ACC112 (cell line): ENCODE data around the gene SIRT5.

Experiments
- H2AFZ ChIP-seq: fragments of 200-600 bp; sonication (generic); one replicate; pipeline ENCODE4 v1.6.0; 2017; ENCODE audit warnings: antibody characterized with exemption, low read length; ENCODE audit not compliant: unreplicated experiment
- H3K27ac ChIP-seq: fragments of 200-600 bp; sonication (generic); 2 replicates; pipeline ENCODE4 v1.5.1; 2014; ENCODE audit warnings: low read depth, mild to moderate bottlenecking, antibody characterized with exemption, low read length, moderate library complexity
- H3K27me3 ChIP-seq: fragments of 200-600 bp; sonication (generic); 2 replicates; pipeline ENCODE4 v1.6.1; 2014; ENCODE audit warnings: mild to moderate bottlenecking, antibody characterized with exemption, low read length, moderate library complexity, mixed read lengths; ENCODE audit not compliant: insufficient read depth
- H3K36me3 ChIP-seq: fragments of 200-600 bp; sonication (generic); 2 replicates; pipeline ENCODE4 v1.6.1; 2016; ENCODE audit warnings: mild to moderate bottlenecking, antibody characterized with exemption, low read length, moderate library complexity, mixed read lengths; ENCODE audit not compliant: insufficient read depth
- H3K4me1 ChIP-seq: fragments of 200-600 bp; sonication (generic); one replicate; pipeline ENCODE4 v1.6.1; 2016; ENCODE audit warnings: low read length, mixed read lengths; ENCODE audit not compliant: insufficient read depth, unreplicated experiment, control insufficient read depth
- H3K4me3 ChIP-seq: fragments of 200-600 bp; sonication (generic); 2 replicates; pipeline ENCODE4 v1.5.1; 2014; ENCODE audit warnings: mild to moderate bottlenecking, low read depth, low read length
- H3K79me2 ChIP-seq: fragments of 200-600 bp; sonication (generic); one replicate; pipeline ENCODE4 v1.6.0; 2016; ENCODE audit warnings: low read length; ENCODE audit not compliant: control insufficient read depth, unreplicated experiment, insufficient read depth

SIRT5 gene

GRCh38 chr6:13554929-13555333, 19.5 kb upstream of the SIRT5 start:
- H3K4me1 ChIP-seq, result no peaks in the 10 kb centered on the region
- no peak overlapping the region for H3K27ac ChIP-seq
- H3K79me2 ChIP-seq, result no peaks in the 10 kb centered on the region
- H3K36me3 ChIP-seq, result no peaks in the 10 kb centered on the region
- no peak overlapping the region for H3K4me3 ChIP-seq
- no peaks in the 10 kb centered on the region for H3K27me3 ChIP-seq
- no peak overlapping the region for H2AFZ ChIP-seq

GRCh38 chr6:13557841-13558240, 16.6 kb upstream of the SIRT5 start:
- Histone ChIP-seq H3K27me3 (no peaks in the 10 kb centered on the region), H3K4me1 (no peaks in the 10 kb centered on the region), H3K27ac (no peak overlapping the region), H3K36me3 (no peaks in the 10 kb centered on the region), H3K79me2 (no peaks in the 10 kb centered on the region), H3K4me3 (no peak overlapping the region), H2AFZ (no peak overlapping the region)

GRCh38 chr6:13558718-13559117, 15.7 kb upstream of the SIRT5 start:
- Histone ChIP-seq H3K4me1 (no peaks in the 10 kb centered on the region), H3K27ac (no peak overlapping the region), H2AFZ (peak overlapping the region; percentile 47), H3K36me3 (no peaks in the 10 kb centered on the region), H3K27me3 (0 out of 2 replicates have a peak, but pooled peaks cover 6% of the 10 kb centered on the region), H3K79me2 (no peaks in the 10 kb centered on the region), H3K4me3 (no peak overlapping the region)

GRCh38 chr6:13559251-13559650, 15.2 kb upstream of the SIRT5 start:
- 0 out of 2 replicates have a peak, but pooled peaks cover 9% of the 10 kb centered on the region for H3K27me3 ChIP-seq
- no peak overlapping the region for H3K4me3 ChIP-seq
- peak overlapping the region; percentile 47 for H2AFZ ChIP-seq
- no peaks in the 10 kb centered on the region for H3K36me3 ChIP-seq
- no peaks in the 10 kb centered on the region for H3K4me1 ChIP-seq
- H3K79me2 ChIP-seq, result no peaks in the 10 kb centered on the region
- H3K27ac ChIP-seq, result no peak overlapping the region

DNA sequence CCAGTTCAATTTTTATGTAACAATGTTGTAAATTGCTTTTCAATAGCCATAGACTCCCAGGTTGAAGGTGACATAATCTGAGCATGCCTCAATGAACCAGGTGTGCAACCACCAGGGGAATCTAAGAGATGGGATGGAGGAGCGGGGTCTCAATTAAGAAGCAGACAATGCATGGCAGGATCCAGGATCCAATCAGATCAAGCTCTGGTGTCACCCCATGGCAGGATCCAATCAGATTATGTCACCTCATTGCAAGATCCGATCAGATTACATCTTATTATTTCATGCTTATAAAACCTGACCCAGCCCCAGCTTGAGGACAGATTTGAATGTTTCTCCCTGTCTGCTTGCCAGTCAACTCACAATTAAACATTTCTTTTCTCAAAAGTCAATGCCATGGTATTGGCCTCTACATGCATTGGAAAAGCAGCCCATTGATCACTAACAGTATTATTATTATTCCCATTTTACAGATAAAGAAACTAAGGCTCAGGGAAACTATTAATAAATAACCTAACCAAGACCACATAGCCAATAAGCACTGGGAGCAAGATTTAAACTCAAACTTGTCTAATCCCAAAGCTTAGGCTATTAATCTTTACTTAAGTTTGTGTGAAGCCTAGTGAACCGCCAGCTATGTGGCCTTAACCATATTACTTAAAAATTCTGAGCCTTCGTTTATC, 14.3 kb upstream of the SIRT5 start:
- no peak overlapping the region for H3K4me3 ChIP-seq
- no peaks in the 10 kb centered on the region for H3K4me1 ChIP-seq
- no peak overlapping the region for H2AFZ ChIP-seq
- H3K27me3 ChIP-seq, result 0 out of 2 replicates have a peak, but pooled peaks cover 12% of the 10 kb centered on the region
- H3K27ac ChIP-seq, result no peak overlapping the region
- H3K79me2 ChIP-seq, result no peaks in the 10 kb centered on the region
- no peaks in the 10 kb centered on the region for H3K36me3 ChIP-seq

GRCh38 chr6:13560651-13561044, 13.8 kb upstream of the SIRT5 start:
- Histone ChIP-seq H3K27ac (no peak overlapping the region), H3K4me3 (no peak overlapping the region), H2AFZ (no peak overlapping the region)

GRCh38 chr6:13561624-13562267, 12.7 kb upstream of the SIRT5 start:
- Histone ChIP-seq H3K36me3 (no peaks in the 10 kb centered on the region), H3K27me3 (peaks cover 25% of the 10 kb centered on the region), H3K27ac (no peak overlapping the region), H3K79me2 (no peaks in the 10 kb centered on the region), H3K4me1 (no peaks in the 10 kb centered on the region), H3K4me3 (no peak overlapping the region), H2AFZ (no peak overlapping the region)

More at GRCh38 chr6:13560651-13561044, 13.8 kb upstream of the SIRT5 start:
- Histone ChIP-seq H3K27me3 (0 out of 2 replicates have a peak, but pooled peaks cover 18% of the 10 kb centered on the region), H3K79me2 (no peaks in the 10 kb centered on the region), H3K36me3 (no peaks in the 10 kb centered on the region), H3K4me1 (no peaks in the 10 kb centered on the region)

DNA sequence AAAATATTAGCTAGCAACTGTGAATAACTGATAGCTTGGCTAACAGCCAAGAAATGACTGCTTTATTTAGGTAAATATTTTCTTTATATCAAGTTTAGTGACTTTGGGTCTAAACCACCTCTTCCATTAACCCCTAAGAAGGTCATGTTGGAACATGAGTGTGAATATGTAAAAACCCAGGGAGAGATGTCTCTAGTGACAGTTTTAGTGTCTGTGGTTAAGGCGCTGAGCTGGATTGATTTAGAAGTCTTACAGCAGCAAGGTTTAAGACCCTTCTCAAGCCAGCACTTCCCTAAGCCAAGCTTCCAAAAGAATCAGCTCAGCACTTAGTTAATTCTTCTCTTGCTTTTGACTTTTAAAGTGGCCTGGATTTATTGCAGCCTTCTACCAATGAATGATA, 11.4 kb upstream of the SIRT5 start:
- Histone ChIP-seq H3K79me2 (no peaks in the 10 kb centered on the region), H3K36me3 (no peaks in the 10 kb centered on the region), H2AFZ (no peak overlapping the region), H3K27me3 (peaks cover 36% of the 10 kb centered on the region), H3K4me3 (no peak overlapping the region), H3K4me1 (no peaks in the 10 kb centered on the region), H3K27ac (no peak overlapping the region)

DNA sequence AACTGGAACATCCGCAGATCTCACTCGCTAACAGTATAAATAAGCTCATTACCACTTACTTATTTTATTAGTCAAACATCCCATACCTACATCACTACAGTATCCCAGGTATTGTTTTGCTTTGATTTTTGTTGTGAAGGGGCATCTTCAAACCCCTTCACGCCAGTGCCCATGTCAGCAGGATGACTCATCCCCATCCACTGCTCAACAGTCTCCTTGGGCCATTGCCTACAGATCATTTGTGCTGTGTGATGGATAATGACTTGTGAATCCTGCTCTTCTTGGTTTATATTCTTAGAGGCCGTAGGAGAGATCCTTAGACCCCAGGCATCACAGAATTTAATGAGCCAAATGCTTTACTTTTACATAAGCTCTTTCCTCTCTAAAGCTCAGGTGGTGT, 8.5 kb upstream of the SIRT5 start:
- Histone ChIP-seq H3K4me3 (no peak overlapping the region), H2AFZ (no peak overlapping the region), H3K4me1 (no peaks in the 10 kb centered on the region), H3K27ac (no peak overlapping the region), H3K79me2 (no peaks in the 10 kb centered on the region), H3K36me3 (no peaks in the 10 kb centered on the region), H3K27me3 (peaks cover 41% of the 10 kb centered on the region)

DNA sequence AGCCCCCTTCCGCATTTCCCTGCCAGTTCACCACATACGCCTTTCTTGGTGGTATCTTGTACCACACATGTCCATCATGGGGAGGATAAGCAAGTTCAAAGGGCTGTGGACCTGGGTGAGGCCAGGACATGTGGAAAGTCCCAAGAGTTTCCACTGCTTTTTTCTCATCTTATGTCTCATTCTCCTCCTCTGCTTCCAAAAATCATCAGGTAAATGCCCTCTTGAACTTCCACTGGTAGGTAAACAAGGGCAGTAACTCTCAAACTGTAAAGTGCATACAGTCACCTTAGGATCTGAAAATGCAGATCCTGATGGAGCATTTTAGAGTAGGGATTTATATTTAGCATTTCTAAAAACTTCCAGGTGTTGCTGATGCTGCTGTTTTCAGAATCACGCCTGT, 7.9 kb upstream of the SIRT5 start:
- peaks cover 41% of the 10 kb centered on the region for H3K27me3 ChIP-seq
- no peak overlapping the region for H3K4me3 ChIP-seq
- H3K79me2 ChIP-seq, result no peaks in the 10 kb centered on the region
- no peaks in the 10 kb centered on the region for H3K4me1 ChIP-seq
- no peaks in the 10 kb centered on the region for H3K36me3 ChIP-seq
- no peak overlapping the region for H2AFZ ChIP-seq
- no peak overlapping the region for H3K27ac ChIP-seq

DNA sequence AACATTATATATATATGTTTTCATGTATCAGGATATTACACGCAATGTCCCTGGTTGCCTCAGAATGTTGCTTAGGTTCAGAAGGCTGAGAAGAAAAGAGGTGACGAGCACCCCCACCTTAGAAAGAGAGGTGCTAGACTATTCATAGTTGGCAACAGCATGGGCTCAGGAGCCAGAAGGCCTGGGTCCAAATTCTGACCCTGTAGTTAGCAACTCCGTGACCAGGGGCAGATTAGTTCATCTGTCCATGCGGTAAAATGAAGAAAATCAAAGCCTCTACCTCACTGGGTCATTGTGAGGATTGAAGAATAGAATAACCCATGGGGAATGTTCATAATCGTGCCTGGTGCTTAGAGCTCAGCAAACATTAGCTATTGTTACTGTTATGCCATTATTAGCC, 5.4 kb upstream of the SIRT5 start:
- H3K79me2 ChIP-seq, result no peaks in the 10 kb centered on the region
- H3K4me3 ChIP-seq, result no peak overlapping the region

More for the DNA sequence above, 5.4 kb upstream of the SIRT5 start:
- no peak overlapping the region for H2AFZ ChIP-seq
- H3K36me3 ChIP-seq, result no peaks in the 10 kb centered on the region
- no peak overlapping the region for H3K27ac ChIP-seq
- H3K4me1 ChIP-seq, result peaks cover 5% of the 10 kb centered on the region
- H3K27me3 ChIP-seq, result peaks cover 33% of the 10 kb centered on the region
